Measurements from ENCODE around the gene LAMA1.
"Not testable (repeated sequence)": the region's sequence is repeated elsewhere in the genome, so short reads cannot be mapped to it uniquely, and the experiment has no call there.

LAMA1 gene

GRCh38 chr18:7117390-7118355 lies at the start of gene LAMA1:
TSS of gene LAMA1 (minus strand) at chr18:7117797. CDS start at chr18:7117720, 77 bp downstream.
- DNase-seq (ENCODE audit: low read depth): no peak

- DNase-seq (ENCODE audit: low read depth): no peak
Observed at GRCh38 chr18:7165846-7166393, 48.3 kb upstream of the LAMA1 start.

GRCh38 chr18:7164323-7165004 lies 46.9 kb upstream of the LAMA1 start:
- no peak for DNase-seq (ENCODE audit: low read depth)

GRCh38 chr18:7158216-7158615 lies 40.6 kb upstream of the LAMA1 start:
- DNase-seq (ENCODE audit: low read depth): no peak

- DNase-seq (ENCODE audit: low read depth): no peak
Observed at GRCh38 chr18:7157760-7158159, 40.2 kb upstream of the LAMA1 start.

- DNase-seq (ENCODE audit: low read depth): no peak
Observed at GRCh38 chr18:7155887-7156286, 38.3 kb upstream of the LAMA1 start.

GRCh38 chr18:7155092-7155491 lies 37.5 kb upstream of the LAMA1 start:
- DNase-seq (ENCODE audit: low read depth): no peak

GRCh38 chr18:7152440-7152839 lies 34.8 kb upstream of the LAMA1 start:
- no peak for DNase-seq (ENCODE audit: low read depth)

- DNase-seq (ENCODE audit: low read depth): no peak
Observed at GRCh38 chr18:7147399-7147798, 29.8 kb upstream of the LAMA1 start.

GRCh38 chr18:7146067-7146466 lies 28.5 kb upstream of the LAMA1 start:
- DNase-seq (ENCODE audit: low read depth): no peak

GRCh38 chr18:7144921-7145320 lies 27.3 kb upstream of the LAMA1 start:
- not testable (repeated sequence) for DNase-seq (ENCODE audit: low read depth)

- no peak for DNase-seq (ENCODE audit: low read depth)
Observed at GRCh38 chr18:7141287-7141686, 23.7 kb upstream of the LAMA1 start.

GRCh38 chr18:7139409-7139808 lies 21.8 kb upstream of the LAMA1 start:
- DNase-seq (ENCODE audit: low read depth): no peak

- DNase-seq (ENCODE audit: low read depth): no peak
Observed at GRCh38 chr18:7133181-7133580, 15.6 kb upstream of the LAMA1 start.

- no peak for DNase-seq (ENCODE audit: low read depth)
Observed at GRCh38 chr18:7132356-7133150, 15.0 kb upstream of the LAMA1 start.

GRCh38 chr18:7122376-7122775 lies 4.8 kb upstream of the LAMA1 start:
- DNase-seq (ENCODE audit: low read depth): no peak

- DNase-seq (ENCODE audit: low read depth): no peak
Observed at GRCh38 chr18:7116792-7117389, 706 bp downstream of the LAMA1 start.

- DNase-seq (ENCODE audit: low read depth): no peak
Observed at GRCh38 chr18:7116001-7116730, 1.4 kb downstream of the LAMA1 start.

GRCh38 chr18:7112936-7113335 lies 4.7 kb downstream of the LAMA1 start:
- no peak for DNase-seq (ENCODE audit: low read depth)

GRCh38 chr18:7111134-7111533 lies 6.5 kb downstream of the LAMA1 start:
- DNase-seq (ENCODE audit: low read depth): no peak

- DNase-seq (ENCODE audit: low read depth): no peak
Observed at GRCh38 chr18:7105943-7106342, 11.7 kb downstream of the LAMA1 start.

All from CMK (cell line).